Activated CD4-positive, alpha-beta T cell treated with anti-CD3 and anti-CD28 coated beads, Interleukin-2, Interleukin-6, amounts not matched to agents 100 ng/mL and 50 ng/mL, durations not matched to agents 16 hours and 8 hours (primary cell): ENCODE measurements around the gene NFATC2.
"Not testable (repeated sequence)": the region's sequence is repeated elsewhere in the genome, so short reads cannot be mapped to it uniquely, and the experiment has no call there.

Experiments
- DNase-seq: peaks from one replicate; pipeline ENCODE4 v3.0.0-alpha.2; 2020

Gene NFATC2

GRCh38 chr20:51542571-51543421, at the start of gene NFATC2:
Gene NFATC2 (minus strand): TSS chr20:51542719. CDS start chr20:51542499, 220 bp downstream.
- peak; percentile 66 for DNase-seq

DNA sequence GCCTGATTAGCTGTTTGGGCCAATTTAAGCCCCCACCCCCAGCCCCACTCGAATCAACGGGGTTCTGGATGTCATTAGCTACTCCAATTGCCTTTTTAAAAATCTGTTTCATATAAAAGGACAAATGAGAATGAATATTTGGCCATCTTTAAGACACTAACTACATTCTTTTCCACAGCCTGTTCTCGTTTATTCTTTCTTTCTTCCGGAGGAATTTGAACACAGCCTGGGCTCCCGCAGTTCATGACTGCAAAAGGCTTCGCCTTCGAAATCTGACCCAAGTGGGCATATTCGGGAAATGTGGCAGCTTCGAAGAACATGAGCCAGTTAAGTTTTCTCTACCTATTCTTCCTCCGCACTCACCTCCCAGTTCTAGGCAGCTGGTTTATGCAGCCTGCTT, 49.4 kb upstream of the NFATC2 start:
- DNase-seq, result no peak

DNA sequence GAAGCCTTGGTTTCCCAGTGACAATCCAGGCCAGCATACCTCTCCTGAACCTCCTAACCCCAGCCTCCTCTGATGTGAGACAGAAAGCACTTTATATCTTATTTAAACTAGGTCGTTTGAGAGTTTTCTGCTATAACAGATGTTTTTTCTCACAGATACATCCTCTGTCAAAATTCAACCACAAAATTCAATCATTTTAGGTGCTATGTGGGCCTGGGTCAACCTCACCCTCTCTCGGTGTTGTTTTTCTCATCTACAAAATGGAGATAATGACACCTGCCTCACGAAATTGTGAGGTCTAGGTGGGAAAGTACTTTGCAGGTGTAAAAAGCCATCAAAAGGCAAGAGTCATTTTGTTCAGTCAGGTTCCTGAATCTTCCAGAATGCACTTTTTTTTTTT, 46.2 kb upstream of the NFATC2 start:
- no peak for DNase-seq

- no peak for DNase-seq
These were observed 44.6 kb upstream of the NFATC2 start for GRCh38 chr20:51587145-51587544.

- no peak for DNase-seq
These were observed 43.5 kb upstream of the NFATC2 start for GRCh38 chr20:51586005-51586440.

DNA sequence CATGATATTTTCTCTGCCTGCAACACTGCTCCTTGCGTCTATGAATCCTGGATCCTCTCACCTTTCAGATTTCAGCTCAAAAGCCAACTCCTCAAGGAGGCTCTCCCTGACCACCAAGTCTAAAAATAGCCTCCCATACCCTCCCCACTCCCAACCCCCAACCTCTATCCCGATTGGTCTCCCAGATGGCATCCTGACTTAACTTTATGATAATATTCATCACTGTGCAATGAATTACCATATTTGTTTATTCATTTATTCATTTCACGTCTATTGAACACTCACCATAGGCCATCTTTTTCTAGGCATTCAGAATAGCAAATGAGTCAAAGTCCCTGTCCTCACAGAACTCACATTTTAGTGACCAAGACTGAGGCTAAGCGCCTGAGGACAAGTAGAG, 42.6 kb upstream of the NFATC2 start:
- DNase-seq, result no peak

GRCh38 chr20:51584737-51585136, 42.2 kb upstream of the NFATC2 start:
- no peak for DNase-seq

DNA sequence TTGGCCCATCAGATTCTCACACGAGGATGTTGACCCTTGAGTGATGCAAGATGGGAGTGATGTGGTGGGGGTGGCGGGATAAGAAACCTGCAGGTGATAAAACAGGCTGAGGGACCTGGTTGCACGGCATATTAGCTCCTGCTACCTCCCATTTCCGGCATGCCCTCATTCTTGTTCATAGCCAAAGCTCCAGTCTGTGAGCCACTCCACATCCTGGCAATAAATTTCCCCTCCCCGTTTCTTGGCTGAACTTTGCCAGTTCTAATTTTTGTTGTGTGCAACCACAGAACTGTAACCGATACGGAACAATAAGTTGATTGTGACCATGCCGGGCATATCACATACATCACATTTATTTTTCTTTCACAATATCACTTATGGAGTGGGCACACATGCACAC, 41.6 kb upstream of the NFATC2 start:
- no peak for DNase-seq

DNA sequence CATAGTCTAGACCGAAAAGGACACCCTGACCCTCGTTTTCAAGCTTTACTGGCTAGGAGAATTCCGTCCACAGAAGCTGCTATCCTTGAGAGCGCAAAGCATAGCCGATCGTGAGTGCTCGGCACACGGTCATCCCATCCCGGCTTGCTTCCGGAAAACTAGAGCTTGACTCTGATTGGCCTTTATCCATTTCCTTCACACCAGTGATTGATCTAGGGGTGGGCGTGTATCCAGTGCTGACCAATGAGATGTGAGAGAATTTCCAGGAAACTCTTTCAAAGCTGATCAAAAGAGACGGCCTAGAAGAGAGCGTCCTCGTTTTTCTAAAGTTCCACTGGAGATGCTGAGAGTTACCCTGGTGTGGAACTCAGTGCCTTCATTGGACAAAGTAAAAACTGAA, 41.0 kb upstream of the NFATC2 start:
- DNase-seq, result no peak

DNA sequence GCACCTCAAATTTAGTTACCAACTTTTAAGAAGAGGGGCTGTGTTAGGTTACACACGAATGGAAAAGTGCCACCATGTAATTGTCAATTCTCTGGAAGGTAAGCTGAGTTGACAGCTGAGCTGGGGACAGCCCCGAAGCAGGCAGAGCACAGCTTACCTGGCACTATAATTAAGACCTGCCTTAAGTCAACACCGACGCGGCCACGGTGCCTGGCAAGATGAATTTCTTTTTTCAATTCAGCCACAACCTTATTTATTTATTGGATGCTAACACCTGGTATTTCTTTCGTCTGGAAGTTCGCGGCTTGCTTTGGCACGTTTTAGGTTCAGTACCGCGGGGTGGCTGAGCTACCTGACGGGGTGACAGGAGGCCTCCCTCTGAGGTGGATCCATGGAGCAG, 40.6 kb upstream of the NFATC2 start:
- no peak for DNase-seq

- DNase-seq, result no peak
These were observed 39.1 kb upstream of the NFATC2 start for GRCh38 chr20:51581571-51581970.

DNA sequence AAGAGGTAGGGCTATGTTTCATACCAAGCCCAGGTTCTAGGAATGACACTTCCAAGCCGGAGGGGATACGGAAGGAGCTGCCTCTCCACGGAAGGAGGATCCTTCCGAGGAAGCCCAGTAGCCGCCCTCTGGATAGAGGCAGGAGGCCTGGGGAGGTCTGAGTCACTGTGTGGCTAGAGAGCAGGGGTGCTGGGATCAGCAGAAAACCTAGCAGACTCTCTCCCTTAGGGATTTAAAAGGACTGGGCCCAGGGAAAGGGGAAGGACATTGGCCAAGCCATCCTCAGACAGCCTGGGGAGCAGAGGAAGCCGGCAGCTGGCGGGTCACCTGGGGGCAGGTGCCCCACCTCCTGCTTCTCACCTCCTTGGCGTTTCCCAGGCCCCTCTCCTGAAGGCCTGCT, 36.6 kb upstream of the NFATC2 start:
- no peak for DNase-seq

DNA sequence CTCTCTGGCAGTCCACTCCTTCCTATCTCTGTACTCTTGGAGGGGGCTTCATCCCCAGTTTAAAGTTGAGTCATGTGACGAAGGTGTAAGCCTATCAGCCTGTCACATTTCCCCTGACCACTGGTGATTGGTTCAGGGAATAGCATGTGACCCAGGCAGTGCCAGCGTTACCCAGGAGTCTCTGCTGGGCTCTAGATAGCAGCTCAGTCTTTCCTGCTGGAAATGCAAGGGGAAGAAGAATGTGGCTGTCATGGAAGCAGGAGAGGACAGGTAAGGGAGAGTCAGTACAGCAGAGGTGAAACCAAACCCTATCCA, 35.6 kb upstream of the NFATC2 start:
- DNase-seq, result no peak

- no peak for DNase-seq
These were observed 35.1 kb upstream of the NFATC2 start for GRCh38 chr20:51577432-51578144.

DNA sequence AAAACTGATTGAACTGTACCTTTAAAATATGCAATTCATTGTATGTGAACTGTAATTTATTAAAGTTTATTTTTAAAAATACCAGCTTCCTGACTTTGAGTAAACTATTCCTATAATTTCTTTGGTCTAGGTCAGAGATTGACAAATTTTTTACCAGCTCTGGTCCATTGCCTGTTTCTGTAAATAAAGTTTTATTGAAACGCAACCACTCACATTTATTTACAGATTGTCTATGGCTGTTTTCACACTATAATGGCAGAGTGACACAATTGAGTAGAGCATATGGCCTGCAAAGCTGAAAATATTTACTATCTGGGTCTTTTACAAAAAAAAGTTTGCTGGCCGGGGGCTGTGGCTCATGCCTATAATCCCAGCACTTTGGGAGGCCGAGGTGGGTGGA, 33.0 kb upstream of the NFATC2 start:
- no peak for DNase-seq

- no peak for DNase-seq
These were observed 31.9 kb upstream of the NFATC2 start for GRCh38 chr20:51574248-51575033.

DNA sequence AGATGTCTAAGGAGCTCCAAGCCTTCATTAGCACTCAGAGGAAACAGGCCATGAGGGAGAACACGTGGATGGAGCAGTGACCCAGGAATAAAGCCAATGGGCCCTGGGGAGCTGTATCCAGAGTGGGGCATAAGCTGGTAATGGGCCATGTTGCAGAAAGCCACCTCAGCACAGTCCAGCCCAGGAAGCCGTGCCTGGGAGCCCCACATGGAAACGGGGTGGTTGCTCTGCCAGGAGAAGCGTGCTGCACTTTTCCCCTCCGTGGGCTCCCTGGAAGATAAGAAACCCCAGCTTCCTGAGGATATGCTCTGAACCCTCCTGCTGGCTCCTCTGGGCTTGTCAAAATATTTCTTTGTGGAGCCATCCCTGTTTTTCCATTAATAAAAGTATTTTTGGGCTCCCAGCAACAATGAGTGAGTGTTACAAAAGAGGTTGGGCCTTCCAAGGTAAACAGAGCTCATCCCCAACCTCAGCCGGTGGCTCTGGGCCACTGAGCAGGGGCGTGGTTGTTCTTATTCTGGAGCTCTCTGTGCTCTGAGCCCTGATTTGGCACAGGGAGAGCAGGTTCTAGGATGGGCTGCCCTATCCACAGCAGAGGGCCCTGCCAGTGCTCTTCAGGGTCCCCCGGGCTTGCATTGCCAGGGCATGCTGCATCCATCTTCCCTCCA, 31.2 kb upstream of the NFATC2 start:
- no peak for DNase-seq

GRCh38 chr20:51571460-51571794, 28.9 kb upstream of the NFATC2 start:
- no peak for DNase-seq

- DNase-seq, result no peak
These were observed 28.4 kb upstream of the NFATC2 start for GRCh38 chr20:51570739-51571459.

DNA sequence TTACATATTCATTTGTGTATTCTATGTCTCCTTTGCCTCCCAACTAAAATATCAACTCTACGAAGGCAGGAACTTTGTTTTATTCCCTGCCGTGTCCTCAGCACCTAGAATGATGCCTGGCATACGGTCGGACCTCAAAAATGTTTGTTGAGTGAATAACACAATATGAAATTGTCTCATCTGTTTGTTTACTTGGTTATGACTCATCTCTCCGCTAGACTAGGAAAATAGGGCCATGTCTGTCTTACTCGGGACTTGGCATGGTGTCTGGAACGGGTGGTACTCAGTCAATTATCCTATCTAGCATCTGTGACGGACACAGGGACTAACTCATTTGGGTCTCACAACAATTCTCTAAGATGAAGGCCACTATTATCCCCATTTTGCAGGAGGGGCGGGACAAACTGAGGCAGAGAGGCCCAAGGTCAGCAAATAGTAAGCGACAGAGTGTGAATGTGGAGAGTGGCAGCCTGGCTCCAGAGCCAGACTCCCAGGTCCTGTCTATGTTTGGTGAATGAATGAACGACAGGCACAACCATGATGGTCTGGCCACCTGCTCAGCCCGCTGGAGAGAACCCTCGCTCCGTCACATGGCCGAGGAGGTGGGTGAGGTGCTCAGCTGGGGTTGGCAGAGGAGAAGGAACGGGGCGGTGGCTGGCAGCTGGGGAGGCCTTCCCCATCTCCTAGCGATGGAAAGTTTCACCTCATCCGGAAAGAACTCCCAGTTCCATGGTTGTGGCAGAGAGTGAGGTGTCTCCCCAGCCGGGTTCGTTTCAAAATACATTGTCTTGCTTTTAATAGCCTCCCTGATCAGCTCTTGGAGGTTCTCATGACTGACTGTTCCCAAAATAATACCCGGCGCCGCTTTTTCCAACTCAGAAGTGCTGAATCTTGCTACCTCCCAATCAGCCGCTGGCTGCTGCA, 27.6 kb upstream of the NFATC2 start:
- no peak for DNase-seq

GRCh38 chr20:51568533-51568932, 26.0 kb upstream of the NFATC2 start:
- DNase-seq, result not testable (repeated sequence)
